ENCODE measurements around the gene APLP2. TPM values are rescaled to one million over a fixed set of nuclear protein-coding genes. Genes with fewer than 3 reads are reported as not detected.

Gene APLP2
- total and polyA plus RNA-seq, 8 donors = 41.1 to 563 (median 147) TPM

DNA sequence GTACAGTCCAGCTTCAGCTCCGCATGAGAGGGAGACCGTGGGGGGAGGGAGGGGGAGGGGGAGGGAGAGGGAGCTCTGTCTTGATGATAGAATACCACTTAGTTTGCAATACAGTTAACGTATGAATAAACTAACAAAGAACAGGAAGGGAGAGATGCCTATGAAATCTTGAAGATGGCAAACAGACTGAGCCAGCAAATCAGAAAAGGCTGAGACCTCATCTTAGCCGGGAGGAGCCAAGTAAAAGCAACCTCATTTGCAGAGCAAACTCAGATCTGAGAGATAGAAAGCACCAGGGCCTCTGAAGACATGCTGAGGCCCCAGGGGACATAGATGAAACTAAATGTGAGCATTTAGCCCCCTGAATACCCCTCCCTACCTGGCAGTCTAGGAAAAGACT, 23.0 kb downstream of the APLP2 start:
- H3K36me3 ChIP-seq = no peaks in the 10 kb centered on the region
- H3K4me1 ChIP-seq = peaks cover 0 to 45% (median 19%) of the 10 kb centered on the region in 4 donors
- WGBS, 5 donors = 63 to 91% (median 90%) methylated on average over 4 of the region's 4 CpGs
- no peaks in the 10 kb centered on the region for H3K27me3 ChIP-seq
- no peak overlapping the region for H3K4me3 ChIP-seq
- TF ChIP-seq, protein P1, sequence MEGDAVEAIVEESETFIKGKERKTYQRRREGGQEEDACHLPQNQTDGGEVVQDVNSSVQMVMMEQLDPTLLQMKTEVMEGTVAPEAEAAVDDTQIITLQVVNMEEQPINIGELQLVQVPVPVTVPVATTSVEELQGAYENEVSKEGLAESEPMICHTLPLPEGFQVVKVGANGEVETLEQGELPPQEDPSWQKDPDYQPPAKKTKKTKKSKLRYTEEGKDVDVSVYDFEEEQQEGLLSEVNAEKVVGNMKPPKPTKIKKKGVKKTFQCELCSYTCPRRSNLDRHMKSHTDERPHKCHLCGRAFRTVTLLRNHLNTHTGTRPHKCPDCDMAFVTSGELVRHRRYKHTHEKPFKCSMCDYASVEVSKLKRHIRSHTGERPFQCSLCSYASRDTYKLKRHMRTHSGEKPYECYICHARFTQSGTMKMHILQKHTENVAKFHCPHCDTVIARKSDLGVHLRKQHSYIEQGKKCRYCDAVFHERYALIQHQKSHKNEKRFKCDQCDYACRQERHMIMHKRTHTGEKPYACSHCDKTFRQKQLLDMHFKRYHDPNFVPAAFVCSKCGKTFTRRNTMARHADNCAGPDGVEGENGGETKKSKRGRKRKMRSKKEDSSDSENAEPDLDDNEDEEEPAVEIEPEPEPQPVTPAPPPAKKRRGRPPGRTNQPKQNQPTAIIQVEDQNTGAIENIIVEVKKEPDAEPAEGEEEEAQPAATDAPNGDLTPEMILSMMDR (IDR thresholded peaks at IDR 0.05) = no peak
- no peak for TF ChIP-seq POLR2A (IDR thresholded peaks at IDR 0.05)
- no peak for TF ChIP-seq EP300 (IDR thresholded peaks at IDR 0.05)
- no peak for TF ChIP-seq POLR2AphosphoS5 (IDR thresholded peaks at IDR 0.05)
- DNase-seq = no peak
- intact Hi-C loops (cut with DNase I; ENCODE audit: low total_unique reads) = no loop called here
- no peak overlapping the region for H3K27ac ChIP-seq
- H3K9me3 ChIP-seq = no peaks in the 10 kb centered on the region

DNA sequence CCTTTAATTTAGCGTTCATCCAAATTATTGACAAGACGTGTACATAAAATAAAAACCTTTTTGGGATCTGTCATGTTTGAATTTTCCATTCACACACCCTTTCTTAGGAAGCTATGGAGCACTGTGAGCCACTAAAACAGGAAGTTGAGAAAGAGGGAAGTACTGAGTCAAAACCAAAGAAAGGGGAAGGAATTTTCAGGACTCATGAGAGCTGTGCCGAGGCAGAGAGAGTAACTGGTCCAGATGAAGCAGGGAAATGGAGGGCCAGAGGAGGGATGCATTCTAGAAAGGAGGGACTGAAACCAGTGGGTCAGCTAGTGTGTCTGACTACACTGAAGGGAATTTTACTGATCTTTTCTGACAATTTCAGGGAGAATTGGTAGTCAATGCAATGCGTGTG, 24.9 kb downstream of the APLP2 start:
- Histone ChIP-seq H3K4me1 (peaks cover 0 to 45% (median 17%) of the 10 kb centered on the region in 4 donors), H3K27me3 (no peaks in the 10 kb centered on the region), H3K9me3 (no peaks in the 10 kb centered on the region), H3K27ac (no peak overlapping the region), H3K36me3 (no peaks in the 10 kb centered on the region), H3K4me3 (no peak overlapping the region)
- no peak for TF ChIP-seq POLR2A (IDR thresholded peaks at IDR 0.05)
- TF ChIP-seq, protein P1 (IDR thresholded peaks at IDR 0.05) = no peak
- TF ChIP-seq POLR2AphosphoS5 (IDR thresholded peaks at IDR 0.05) = no peak
- TF ChIP-seq EP300 (IDR thresholded peaks at IDR 0.05) = no peak
- WGBS, 5 donors = 79 to 87% (median 83%) methylated on average over 4 of the region's 4 CpGs
- DNase-seq = no peak
- intact Hi-C loops (cut with DNase I; ENCODE audit: low total_unique reads) = no loop called here

DNA sequence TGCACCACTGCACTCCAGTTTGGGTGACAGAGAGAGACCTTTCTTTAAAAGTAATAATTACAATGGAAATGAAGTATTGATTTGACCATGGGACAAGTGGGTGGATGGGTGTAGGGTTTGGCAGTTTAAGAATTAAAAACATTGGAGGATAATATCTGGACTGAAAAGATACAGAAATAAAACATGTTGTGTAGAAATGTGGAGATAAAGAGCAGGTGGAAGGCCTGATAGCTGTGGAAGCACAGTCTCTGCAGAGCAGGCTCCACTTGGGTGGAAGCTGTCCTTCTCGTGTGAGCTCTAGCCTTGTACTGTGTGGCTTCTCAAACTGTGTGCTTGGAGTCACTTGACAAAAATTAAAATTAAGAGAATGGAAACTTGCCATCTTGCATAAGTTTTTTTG, 25.6 kb downstream of the APLP2 start:
- H3K4me1 ChIP-seq = peaks cover 0 to 47% (median 19%) of the 10 kb centered on the region in 4 donors
- DNase-seq = no peak
- intact Hi-C loops (cut with DNase I; ENCODE audit: low total_unique reads) = no loop called here
- TF ChIP-seq POLR2AphosphoS5 (IDR thresholded peaks at IDR 0.05) (no peak), POLR2A (IDR thresholded peaks at IDR 0.05) (no peak), EP300 (IDR thresholded peaks at IDR 0.05) (no peak)
- TF ChIP-seq, protein P1 (IDR thresholded peaks at IDR 0.05) = no peak
- H3K27ac ChIP-seq = no peak overlapping the region
- H3K9me3 ChIP-seq = no peaks in the 10 kb centered on the region
- no peaks in the 10 kb centered on the region for H3K27me3 ChIP-seq
- 48 to 73% (median 68%) methylated on average over 1 of the region's 1 CpG for WGBS, 5 donors
- no peaks in the 10 kb centered on the region for H3K36me3 ChIP-seq
- no peak overlapping the region for H3K4me3 ChIP-seq

DNA sequence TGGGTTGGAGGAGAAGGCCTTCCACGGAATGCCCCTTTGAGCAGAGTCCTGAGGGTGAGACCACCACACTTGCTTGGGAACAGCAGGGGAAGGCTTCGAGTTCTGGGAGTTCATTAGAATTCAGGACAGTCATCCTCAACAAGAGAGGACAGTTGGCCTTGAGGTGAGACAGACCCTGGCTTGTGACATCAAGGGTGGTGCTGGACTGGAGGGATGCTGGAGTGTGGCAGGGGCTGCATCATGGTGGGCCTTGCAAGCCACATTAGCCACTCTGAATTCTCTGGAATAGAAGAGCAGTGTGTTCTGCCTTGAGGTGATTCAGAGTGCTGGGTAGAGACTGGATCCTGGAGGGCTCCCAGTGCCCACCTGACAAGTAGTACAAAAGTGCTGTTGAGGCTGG, 26.3 kb downstream of the APLP2 start:
- intact Hi-C loops (cut with DNase I; ENCODE audit: low total_unique reads) = no loop called here
- no peak for DNase-seq
- 82 to 97% (median 96%) methylated on average over 2 of the region's 2 CpGs for WGBS, 5 donors

More for the DNA sequence above, 26.3 kb downstream of the APLP2 start:
- TF ChIP-seq EP300 (IDR thresholded peaks at IDR 0.05) (no peak), POLR2AphosphoS5 (IDR thresholded peaks at IDR 0.05) (no peak), POLR2A (IDR thresholded peaks at IDR 0.05) (no peak)
- TF ChIP-seq, protein P1 (IDR thresholded peaks at IDR 0.05) = no peak
- H3K9me3 ChIP-seq = no peaks in the 10 kb centered on the region
- H3K4me1 ChIP-seq = peaks cover 0 to 52% (median 22%) of the 10 kb centered on the region in 4 donors
- H3K27me3 ChIP-seq = no peaks in the 10 kb centered on the region
- no peak overlapping the region for H3K27ac ChIP-seq
- H3K36me3 ChIP-seq = no peaks in the 10 kb centered on the region
- no peak overlapping the region for H3K4me3 ChIP-seq
